Ammon's horn (tissue), 1 donor: Measurements from ENCODE around the gene SKA3.
A peak's percentile ranks its signal among the peaks of the same experiment; 100 is the strongest.
"Not testable (repeated sequence)": the region's sequence is repeated elsewhere in the genome, so short reads cannot be mapped to it uniquely, and the experiment has no call there.

Experiments used
- DNase-seq: peaks from one replicate; pipeline ENCODE4 v3.0.0-alpha.2; 2016; ENCODE audit warnings: low spot score

Gene SKA3

DNA sequence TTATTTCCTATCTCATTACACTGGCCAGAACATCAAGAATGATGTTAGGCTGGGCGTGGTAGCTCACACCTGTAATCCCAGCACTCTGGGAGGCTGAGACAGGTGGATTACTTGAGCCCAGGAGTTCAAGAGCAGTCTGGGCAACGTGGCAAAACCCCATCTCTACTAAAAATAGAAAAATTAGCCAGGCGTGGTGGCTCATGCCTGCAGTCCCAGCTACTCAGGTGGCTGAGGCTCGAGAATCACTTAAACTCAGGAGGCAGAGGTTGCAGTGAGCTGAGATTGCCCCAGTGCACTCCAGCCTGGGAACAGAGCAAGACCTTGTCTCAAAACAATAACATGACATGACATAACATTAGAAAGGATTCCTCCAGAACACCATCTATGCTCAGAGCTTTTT lies 10.7 kb downstream of the SKA3 start:
- DNase-seq = not testable (repeated sequence)

GRCh38 chr13:21164631-21165030 lies 11.7 kb downstream of the SKA3 start:
- no peak for DNase-seq

DNA sequence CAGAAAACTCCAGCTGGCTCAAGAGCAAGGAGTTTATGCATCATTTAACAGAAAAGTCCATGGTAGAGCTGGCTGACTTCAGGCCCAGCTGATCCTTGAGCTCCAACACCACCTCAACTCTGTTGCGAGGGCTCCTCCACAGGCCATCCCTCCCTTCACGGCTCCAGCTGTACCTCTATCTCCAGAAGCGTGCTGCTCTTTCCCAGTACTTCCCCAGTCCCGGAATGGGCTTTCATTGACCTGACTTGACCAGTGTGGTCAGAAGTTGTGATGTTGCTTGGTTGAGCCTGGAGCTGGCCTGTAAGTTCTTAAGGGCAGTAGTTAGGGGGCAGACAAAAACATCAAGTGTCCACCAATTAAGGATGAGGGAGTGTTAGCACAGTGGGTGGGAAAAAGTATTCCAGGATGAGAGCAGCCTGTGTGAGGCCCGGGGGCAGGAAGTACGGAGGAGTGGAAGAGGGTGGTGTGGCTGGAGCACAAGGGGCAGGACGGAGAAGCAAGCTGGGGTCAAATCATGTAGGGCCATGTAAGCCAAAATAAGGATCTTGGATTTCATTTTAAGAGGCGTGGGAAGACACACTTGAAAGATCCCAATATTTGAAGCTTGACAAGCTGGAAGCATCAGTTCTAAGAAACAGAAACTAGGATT lies 24.0 kb downstream of the SKA3 start:
- DNase-seq = no peak

DNA sequence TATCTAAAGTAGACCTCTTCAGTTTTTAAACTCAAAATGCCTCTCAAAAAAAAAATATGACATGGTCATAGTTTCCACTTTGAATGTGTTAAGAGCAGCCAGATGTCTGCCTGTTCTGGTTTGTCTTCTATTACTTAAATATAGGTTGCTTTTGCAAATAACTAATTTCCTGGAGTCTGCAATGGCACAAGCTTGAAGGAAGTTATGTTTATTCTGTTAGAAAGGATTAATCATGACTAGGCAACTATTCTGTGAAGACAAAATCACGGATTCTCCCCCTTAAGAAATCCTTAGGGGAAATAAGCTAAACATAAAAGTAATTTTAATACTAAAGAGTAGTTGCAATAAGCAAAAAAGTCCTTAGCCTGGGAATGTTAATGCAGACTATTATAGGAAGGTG lies 26.3 kb downstream of the SKA3 start:
- DNase-seq = no peak

- DNase-seq = no peak
Observed at GRCh38 chr13:21149568-21149967, 26.8 kb downstream of the SKA3 start.

GRCh38 chr13:21148557-21149258 lies 27.6 kb downstream of the SKA3 start:
- no peak for DNase-seq

- no peak for DNase-seq
Observed at GRCh38 chr13:21147827-21148226, 28.5 kb downstream of the SKA3 start.

- no peak for DNase-seq
Observed at GRCh38 chr13:21142766-21143165, 33.6 kb downstream of the SKA3 start.

DNA sequence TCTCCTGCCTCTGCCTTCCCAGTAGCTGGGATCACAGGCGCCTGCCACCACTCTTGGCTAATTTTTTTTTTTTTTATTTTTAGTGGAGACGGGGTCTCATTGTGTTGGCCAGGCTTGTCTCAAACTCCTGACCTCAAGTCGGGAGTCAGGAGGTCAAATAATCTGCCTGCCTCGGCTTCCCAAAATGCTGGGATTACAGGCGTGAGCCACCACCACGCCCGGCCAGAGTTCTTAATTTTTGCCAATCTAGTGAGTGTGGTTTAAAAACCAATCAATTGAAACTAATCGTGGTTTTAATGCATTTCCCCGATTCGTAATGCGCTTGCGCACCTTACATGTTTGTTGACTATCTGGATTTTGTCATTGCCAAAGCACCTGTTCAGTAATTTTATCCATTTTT lies 37.0 kb downstream of the SKA3 start:
- DNase-seq = no peak

DNA sequence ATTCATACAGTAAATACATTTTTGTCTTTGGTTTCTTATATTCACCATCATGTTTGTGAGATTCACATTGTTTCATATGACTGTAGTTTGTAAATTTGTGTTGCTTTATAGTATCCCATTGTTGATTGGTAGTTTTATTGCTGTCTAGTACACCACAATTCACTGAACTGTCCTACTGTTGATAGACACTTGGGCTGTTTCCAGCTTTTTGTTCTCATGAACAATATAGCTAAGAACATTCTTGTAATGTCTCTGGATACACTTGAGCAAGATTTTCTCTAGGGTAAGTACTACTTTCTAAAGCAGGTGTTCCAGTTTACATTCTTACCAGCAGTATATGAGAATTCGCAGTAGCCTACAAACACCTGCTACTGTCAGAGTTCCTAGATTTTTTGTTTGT lies 37.8 kb downstream of the SKA3 start:
- DNase-seq = no peak

DNA sequence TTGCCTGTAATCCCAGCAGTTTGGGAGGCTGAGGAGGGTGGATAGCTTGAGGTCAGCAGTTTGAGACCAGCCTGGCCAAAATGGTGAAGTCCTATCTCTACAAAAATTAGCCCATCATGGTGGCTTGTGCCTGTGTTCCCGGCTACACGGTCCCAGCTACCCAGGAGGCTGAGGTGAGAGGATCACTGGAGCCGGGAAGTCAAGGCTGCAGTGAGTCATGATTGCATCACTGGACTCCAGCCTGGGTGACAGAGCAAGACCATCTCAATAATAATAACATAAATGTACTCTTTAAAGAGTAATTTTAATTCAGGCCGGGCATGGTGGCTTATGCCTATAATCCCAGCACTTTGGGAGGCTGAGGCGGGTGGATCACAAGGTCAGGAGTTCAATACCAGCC lies 38.7 kb downstream of the SKA3 start:
- no peak for DNase-seq

- not testable (repeated sequence) for DNase-seq
Observed at GRCh38 chr13:21135833-21136232, 40.5 kb downstream of the SKA3 start.

- no peak for DNase-seq
Observed at GRCh38 chr13:21134475-21134874, 41.9 kb downstream of the SKA3 start.

DNA sequence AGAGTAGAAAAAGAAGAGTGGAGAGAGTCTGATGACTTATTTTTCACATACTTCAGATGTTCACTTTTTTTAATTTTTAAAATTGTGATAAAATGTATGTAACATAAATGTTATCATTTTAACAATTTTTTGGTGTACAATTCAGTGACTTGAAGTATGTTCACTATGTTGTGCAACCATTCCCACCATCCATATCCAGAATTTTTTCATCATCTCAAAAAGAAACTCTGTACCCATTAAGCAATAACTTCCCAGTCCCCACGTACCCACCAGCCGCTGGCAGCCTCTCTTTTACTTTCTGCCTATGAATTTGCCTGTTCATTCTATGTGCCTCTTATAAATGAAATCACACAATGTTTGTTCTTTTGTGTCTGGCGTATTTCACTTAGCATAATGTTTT lies 43.3 kb downstream of the SKA3 start:
- DNase-seq = no peak

- DNase-seq = no peak
Observed at GRCh38 chr13:21130116-21130515, 46.2 kb downstream of the SKA3 start.

GRCh38 chr13:21124852-21125251 lies 51.5 kb downstream of the SKA3 start:
- peak; percentile 59 for DNase-seq

DNA sequence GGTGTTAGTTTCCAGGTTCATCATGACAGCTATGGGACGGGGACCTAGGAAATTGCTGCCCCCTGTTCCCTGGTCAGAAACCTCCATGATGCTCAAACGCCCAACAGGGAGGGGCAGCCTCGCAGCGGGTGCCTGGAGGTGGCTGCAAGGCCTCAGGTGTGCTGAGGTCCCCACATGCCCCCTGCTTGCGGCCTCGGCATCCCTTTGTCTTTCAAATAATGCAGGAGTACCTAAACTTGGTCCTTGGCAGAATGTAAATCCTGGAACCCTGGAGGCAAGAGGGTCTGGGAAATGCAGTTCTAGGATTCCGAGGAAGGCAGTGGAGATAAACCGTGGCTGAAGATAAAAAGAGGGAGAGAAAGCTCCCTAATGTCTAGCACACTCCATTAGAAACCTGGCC lies 52.4 kb downstream of the SKA3 start:
- DNase-seq = no peak

DNA sequence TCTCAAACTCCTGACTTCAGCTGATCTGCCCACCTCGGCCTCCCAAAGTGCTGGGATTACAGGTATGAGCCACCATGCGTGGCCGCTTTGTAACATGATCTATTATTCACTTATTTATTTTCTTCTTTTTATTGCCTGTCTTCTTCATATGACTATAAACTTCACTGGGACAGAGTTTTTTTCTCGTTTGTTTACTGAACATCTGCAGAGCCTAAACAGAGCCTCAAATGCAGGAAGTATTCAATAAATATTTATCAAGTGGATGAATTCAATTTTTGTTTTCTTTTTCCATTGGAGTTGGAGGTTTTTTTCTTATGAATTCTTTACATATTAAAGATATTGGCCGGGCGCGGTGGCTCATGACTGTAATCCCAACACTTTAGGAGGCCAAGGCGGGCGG lies 54.7 kb downstream of the SKA3 start:
- no peak for DNase-seq

GRCh38 chr13:21120191-21120590 lies 56.2 kb downstream of the SKA3 start:
- no peak for DNase-seq

DNA sequence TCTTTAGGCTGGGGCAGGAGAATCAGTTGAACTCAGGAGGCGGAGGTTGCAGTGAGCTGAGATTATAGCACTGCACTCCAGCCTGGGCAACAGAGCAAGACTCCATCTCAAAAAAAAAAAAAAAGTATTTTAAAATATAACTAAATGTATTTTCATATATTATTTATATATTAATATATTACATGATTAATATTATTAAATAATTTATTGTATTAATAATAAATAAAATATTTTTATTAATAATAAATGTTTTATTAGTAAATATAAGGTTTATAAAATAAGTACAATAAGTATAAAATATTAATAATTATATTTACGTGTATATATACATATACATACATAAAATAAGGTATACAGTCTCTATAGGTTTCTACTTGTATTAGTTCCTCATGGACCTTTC lies 56.8 kb downstream of the SKA3 start:
- DNase-seq = no peak

DNA sequence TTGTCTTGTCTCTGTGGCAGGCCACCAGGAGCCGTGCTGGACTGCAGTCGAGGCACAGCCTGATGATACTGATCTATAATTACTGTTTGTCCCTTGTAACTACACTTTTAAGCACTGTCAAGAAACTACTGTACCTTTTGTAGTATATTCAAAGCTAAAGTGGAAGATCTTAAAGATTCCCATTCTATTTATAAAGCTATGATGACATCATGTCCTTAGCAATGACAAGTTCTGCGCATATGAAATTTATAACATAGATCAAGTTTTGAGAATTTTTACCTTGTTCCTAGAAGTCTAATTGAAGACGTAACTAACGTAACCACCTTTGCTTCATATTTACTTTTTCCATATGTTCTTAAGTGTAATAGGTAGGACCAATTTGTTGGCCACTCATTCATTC lies 58.2 kb downstream of the SKA3 start:
- DNase-seq = no peak

DNA sequence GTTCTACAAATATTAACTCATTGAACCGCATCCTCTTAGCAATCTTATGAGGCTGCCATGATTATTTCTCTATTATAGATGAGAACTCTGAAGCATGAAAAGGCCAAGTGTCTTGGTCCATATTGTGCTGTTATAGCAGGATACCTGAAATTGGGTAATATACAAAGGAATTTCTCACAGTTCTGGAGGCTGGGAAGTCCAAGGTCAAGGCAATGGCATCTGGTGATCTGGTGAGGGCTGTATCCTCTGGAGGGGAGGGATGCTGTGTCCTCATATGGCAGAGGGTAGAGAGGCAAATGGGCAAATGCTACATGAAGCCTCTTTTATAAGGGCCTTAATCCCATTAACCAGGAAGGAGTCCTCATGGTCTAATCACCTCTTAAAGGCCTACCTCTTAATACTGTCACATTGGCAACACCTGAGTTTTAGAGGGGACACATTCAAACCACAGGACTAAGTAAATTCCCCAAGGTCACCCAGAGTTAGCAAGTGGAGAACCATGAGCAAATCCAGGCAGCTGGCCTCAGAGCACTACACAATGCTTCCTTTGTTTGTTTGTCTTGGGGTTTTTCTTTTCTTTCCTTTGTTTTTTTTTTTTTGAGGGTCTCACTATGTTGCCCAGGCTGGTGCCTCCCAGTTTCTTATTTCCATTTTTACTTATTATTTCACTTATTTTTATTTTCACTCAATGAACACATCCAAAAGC lies 59.1 kb downstream of the SKA3 start:
- no peak for DNase-seq

DNA sequence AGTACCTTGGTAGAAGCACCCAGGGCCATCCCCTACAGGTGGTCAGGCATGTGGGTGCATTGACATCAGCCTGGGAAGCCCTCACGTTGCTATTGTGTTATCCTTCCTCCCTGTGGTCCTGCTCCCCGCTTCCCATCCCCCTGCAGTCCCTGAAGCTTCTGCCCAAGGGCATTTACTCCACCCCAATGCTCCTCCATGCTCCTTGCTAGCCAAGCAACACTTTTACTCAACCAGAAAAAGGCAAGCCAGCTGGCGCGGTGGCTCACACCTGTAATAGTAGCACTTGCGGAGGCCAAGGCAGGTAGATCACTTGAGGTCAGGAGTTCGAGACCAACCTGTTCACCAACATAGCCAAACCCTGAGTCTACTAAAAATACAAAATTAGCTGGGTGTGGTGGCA lies 60.2 kb downstream of the SKA3 start:
- DNase-seq = no peak
